HG03571 (cell line): Measurements from ENCODE around the gene FAM210B.
"Not testable (repeated sequence)": the region's sequence is repeated elsewhere in the genome, so short reads cannot be mapped to it uniquely, and the experiment has no call there.

Source experiments
- ATAC-seq: cut with Tn5 transposase; IDR thresholded peaks from one replicate; pipeline ENCODE4 v1.9.1; 2021; ENCODE audit not compliant: unreplicated experiment

Gene FAM210B

DNA sequence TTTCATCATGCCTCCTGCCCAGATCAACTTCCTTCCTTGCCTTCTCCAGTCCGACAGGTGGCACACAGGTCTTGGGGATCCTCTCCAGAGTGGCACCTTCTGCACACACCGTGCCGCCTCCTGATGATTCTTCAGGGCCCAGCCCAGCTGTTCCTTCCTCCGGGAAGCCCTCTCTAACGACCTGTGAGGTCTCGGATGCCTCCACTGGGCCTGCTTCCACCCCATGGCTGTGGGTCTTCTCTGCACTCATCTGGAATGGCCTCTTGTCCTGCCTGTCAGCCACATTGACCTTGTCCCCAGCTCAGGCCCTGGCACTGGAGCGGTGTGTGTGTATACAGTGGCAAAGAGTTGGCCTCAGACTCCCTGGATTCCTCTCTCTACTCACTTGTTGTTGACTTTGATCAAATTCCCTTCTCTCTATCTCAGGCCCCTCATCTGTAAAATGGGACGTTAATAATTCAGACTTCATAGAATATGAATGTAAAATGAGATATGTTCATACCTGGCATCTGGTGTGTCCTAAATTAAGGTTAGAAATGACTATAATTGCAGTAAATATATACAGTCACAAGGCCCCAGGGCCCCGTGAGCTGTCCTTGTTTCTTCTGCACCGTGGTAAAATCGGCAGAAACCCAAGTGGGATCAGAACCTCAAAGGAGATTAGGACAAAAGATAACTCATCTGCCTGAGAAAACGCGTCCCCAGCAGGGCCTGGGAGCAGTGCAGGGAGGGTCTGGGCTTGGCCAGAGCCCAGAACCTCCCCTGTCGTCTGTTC, 1.5 kb downstream of the FAM210B start:
- no peak for ATAC-seq

- no peak for ATAC-seq
These were observed 2.1 kb downstream of the FAM210B start for GRCh38 chr20:56360908-56361205.

- ATAC-seq, result no peak
These were observed 3.1 kb downstream of the FAM210B start for GRCh38 chr20:56361900-56362299.

DNA sequence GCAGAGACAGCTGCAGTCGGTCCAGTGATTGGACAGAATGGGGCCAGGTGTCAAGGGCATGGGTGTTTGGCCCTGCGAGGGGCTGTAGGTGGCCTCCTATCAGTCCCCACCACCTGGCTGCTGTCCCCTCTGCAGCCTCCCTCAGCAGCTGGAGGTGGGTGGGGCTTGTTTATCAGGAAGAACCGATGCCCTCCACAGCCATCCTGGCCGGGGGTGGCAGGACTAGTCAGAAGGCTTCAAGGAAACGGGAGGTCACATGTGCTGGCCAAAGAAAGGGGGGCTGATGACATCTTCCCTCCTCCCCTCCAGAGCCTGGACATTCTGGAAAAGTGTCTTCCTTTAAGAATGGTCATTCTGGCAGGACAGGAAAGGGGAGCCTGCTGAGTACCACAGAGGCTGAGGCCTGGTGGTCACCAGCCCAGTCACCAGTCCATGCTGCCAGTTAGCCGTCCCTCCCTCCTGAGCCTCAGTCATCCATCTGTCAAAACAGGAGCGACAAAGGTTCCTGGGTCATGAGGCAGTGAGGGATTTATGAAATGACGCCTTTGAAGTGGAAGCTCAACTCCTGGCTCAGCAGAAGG, 4.1 kb downstream of the FAM210B start:
- no peak for ATAC-seq

DNA sequence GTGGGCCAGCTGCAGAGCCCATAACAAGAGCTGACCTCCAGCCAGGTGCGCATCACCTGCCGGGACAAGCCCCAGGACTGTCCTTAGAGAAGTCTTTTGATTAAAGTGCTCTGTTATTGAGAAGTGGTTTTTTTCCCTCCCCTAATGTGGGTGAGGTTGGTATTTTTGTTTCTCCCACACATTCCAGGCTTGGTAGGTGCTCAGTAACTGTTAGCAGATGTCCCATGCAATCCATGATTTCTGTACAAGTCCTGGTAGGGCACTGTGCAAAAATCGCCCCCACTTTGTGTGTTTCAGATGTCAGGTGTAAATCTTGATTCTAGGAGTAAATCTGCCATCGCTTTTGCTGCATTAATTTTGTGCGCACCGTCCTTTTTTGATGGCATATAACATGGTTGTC, 4.7 kb downstream of the FAM210B start:
- ATAC-seq, result no peak

DNA sequence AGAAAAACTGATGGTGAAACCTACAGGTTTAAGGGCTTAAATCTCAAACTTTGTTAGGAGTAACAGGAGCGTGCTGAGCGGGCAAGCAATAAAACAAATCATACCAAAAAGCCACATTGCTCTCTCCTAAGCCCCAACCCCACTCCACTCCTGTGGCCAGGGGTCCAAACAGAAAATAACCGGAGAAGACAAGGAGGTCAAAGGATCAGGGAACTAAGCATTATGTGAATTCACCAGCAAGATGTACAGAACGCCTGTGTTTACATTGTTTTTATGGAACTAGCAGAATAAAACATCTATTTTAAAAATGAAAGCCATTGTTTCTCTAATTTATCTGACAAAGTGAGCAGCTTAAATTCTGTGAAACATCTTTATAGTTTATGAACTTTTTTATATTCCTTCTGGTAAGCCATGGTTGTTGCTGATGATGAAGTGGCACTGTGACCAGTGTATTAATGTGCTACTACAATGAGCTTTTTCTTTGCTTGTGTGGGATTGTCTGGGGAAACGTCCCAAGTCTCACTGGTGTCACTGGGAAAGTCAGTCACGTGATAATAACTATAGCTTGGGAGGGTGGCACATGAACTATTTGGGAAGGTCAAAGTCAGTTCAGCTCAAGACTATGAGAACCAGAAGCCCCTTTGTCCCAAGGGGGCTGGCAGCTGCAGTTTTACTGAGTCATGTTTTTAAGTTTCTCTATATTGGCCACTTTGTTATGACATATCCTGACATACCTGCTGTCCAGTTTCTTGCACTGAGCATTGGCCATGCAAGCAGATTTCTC, 9.8 kb downstream of the FAM210B start:
- ATAC-seq, result no peak

DNA sequence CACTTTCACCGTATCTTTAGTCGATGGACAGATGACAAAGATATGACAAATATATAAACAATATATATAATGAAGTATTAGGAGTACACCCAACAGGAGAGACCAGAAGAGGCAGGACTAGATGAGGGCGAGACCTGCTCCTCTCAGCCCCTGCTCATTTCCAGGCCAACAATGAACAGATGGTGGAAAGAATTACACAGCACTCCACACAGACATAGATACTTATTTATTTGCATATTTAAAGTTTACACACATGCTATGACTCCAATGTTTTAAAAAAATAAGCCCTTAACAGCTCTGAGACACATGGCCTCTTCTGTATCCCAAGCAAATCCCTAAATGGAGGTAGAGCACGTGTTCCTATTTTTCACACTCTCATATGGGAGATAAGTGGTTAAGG, 10.4 kb downstream of the FAM210B start:
- ATAC-seq, result no peak

GRCh38 chr20:56371977-56372376, 13.2 kb downstream of the FAM210B start:
- ATAC-seq, result no peak

GRCh38 chr20:56372850-56373249, 14.1 kb downstream of the FAM210B start:
- no peak for ATAC-seq

GRCh38 chr20:56373942-56374341, 15.2 kb downstream of the FAM210B start:
- no peak for ATAC-seq

DNA sequence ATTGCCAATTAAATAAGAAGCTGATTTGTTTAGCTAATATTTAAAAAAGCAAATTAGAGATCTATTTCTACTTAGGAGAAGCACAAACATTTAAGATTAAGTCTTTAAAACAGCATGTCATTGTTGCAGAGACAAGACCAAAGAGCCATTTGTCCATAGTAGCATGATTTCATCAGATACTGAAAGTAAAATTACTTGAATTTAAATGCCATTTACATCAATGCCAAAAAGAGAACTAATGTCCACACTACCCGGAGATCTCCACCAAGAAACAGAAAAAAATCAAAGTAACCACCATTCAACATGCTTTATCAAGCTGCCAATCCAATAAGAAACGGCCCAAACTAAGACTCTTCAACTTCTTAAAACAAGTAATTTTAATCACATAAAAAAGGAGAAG, 17.6 kb downstream of the FAM210B start:
- no peak for ATAC-seq

DNA sequence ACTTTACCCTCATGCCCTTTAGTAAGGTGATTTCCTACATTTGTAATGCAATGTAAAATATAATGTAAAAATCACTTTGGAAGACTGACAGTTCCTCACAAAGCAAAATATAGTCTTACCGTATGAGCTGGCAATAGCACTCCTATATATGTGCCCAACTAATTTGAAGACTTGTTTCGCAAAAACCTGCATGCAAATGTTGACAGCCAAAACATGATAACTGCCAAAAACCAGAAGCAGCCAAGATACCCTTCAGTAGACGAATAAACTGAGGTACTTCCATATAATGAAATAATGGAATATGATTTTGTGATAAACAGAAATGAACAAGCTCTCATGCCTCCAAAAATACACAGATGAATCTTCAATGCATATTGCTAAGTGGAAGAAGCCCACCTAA, 19.6 kb downstream of the FAM210B start:
- ATAC-seq, result no peak

DNA sequence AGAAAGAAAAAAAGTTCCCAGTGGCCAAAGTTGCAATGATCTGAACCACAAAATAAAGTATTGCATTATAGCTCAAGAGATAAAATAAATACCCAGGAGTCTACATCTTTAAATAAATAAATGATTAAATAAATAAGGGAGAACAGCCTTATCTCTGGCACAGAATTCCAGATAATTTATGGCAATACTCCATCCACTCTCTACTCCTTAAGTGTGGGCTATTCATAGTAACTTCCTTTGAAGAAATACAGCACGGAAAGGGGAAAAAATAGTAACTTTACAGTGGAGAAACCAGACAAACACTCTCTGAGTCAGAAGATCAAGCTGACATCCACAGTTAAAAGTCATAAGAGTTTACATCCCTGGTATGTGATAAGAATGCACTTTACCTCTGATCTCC, 21.6 kb downstream of the FAM210B start:
- no peak for ATAC-seq

GRCh38 chr20:56381501-56381900, 22.7 kb downstream of the FAM210B start:
- no peak for ATAC-seq

DNA sequence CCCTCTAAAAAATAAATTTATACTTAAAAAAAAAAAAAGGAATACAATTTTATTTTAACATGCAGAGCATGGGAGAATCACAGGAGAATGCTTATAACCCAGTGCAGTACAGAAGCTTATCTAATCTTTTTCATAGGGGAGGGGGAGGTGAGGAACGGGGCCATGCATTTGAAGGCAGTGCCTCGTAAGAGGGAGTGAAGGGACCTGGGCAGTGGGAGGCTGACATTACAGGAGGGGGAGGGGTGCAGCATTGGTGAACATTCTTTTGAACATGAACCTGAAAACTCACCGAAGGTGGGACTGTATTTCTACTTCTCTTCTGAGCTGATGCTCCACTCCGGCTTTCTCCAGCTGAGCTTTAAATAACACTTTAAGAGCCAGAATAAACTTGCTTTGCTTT, 23.9 kb downstream of the FAM210B start:
- no peak for ATAC-seq

- ATAC-seq, result no peak
These were observed 24.6 kb downstream of the FAM210B start for GRCh38 chr20:56383334-56383733.

DNA sequence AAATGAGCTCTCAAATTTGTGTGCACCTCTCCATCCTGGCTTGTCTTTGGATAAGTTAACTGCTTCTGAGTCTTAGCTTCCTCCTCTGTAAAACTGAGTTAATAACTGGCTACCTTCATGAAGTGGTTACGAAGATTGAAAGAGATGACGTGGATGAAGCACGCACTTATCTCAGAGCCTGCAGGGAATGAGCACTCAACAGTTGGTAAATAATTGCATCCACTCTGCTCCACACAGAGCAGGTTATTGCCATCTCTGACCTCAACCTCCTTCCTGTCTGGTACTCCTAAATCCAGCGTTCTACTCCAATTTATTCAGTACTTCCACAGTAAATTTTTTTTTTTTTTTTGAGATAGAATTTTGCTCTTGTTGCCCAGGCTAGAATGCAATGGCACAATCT, 26.4 kb downstream of the FAM210B start:
- ATAC-seq, result no peak

GRCh38 chr20:56386219-56386618, 27.4 kb downstream of the FAM210B start:
- no peak for ATAC-seq

DNA sequence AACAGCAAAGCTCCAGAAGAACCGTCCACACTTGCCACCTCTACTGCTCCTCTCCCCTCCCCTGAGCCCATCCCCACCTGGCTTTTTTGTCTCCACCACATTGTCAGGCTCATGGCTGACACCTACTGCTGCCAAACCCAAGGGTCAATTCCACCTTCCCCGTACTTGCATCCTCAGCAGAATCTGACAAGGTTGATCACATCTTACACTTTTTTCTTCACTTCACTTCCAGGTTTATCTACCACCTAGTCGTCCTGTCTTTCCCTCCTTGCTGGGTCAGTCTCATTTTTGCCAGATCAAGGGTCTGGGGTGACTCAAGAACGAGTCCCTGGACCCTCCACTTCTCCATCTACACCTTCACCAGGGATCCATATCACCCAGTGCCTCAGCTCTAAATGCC, 30.1 kb downstream of the FAM210B start:
- ATAC-seq, result no peak

- ATAC-seq, result no peak
These were observed 31.0 kb downstream of the FAM210B start for GRCh38 chr20:56389807-56390206.

GRCh38 chr20:56390396-56390795, 31.6 kb downstream of the FAM210B start:
- ATAC-seq, result not testable (repeated sequence)

- ATAC-seq, result no peak
These were observed 32.3 kb downstream of the FAM210B start for GRCh38 chr20:56391037-56391436.
